Adrenal gland (tissue), 5 donors: ENCODE measurements around the gene LZTR1.

Experiments used
- POLR2A ChIP-seq, 2 donors: fragments of 450-650 bp; IDR thresholded peaks; one replicate each; pipeline ENCODE4 v1.6.1; 2017; ENCODE audit warnings: antibody characterized with exemption in 2 of 2, mild to moderate bottlenecking in 2 of 2, moderate library complexity in 1 of 2
- TF ChIP-seq, protein P1 (sequence below), 6 experiments: fragments of 450-650 bp in 4 of 6; fragments of 200-600 bp in 2 of 6; sonication (generic) in 1 of 6; IDR thresholded peaks; 1 replicate in 5 of 6; 2 replicates in 1 of 6; pipeline versions ENCODE4 v1.5.1 to v1.8.0; 2016 to 2021; ENCODE audit warnings: antibody characterized with exemption in 6 of 6, mild to moderate bottlenecking in 2 of 6, moderate library complexity in 1 of 6
- donor health status: DM: no; HTN: no; CAD: no.

DNA sequence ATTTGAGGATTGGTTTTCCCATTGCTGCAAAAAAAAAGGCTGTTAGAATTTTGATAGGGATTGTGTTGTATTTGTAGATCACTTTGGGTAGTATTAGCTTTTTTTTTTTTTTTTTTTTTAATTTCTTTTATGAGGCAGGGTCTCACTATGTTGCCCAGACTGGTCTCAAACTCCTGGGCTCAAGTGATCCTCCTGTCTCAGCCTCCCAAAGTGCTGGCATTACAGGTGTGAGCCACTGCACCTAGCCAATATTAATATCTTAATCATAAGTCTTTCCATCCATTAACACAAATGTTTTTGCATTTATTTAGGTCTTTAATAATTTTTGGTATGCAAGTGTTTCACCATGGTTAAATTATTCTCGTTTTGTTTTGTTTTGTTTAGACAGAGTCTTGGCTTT lies 38.1 kb upstream of the LZTR1 start:
- TF ChIP-seq, protein P1, sequence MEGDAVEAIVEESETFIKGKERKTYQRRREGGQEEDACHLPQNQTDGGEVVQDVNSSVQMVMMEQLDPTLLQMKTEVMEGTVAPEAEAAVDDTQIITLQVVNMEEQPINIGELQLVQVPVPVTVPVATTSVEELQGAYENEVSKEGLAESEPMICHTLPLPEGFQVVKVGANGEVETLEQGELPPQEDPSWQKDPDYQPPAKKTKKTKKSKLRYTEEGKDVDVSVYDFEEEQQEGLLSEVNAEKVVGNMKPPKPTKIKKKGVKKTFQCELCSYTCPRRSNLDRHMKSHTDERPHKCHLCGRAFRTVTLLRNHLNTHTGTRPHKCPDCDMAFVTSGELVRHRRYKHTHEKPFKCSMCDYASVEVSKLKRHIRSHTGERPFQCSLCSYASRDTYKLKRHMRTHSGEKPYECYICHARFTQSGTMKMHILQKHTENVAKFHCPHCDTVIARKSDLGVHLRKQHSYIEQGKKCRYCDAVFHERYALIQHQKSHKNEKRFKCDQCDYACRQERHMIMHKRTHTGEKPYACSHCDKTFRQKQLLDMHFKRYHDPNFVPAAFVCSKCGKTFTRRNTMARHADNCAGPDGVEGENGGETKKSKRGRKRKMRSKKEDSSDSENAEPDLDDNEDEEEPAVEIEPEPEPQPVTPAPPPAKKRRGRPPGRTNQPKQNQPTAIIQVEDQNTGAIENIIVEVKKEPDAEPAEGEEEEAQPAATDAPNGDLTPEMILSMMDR (IDR thresholded peaks at IDR 0.05): no peak
- no peak for TF ChIP-seq POLR2A (IDR thresholded peaks at IDR 0.05)
